SK-N-MC (cell line): ENCODE results near the gene CASQ2.

Source experiments
- EZH2 ChIP-seq: fragments of 200-600 bp; sonication (generic); IDR thresholded peaks from one replicate; pipeline ENCODE4 v1.6.1; 2017; ENCODE audit warnings: antibody characterized with exemption
- POLR2AphosphoS5 ChIP-seq: IDR thresholded peaks from 2 replicates; pipeline ENCODE4 v1.6.1; 2012; ENCODE audit warnings: mild to moderate bottlenecking, low read depth, low read length, borderline replicate concordance

- no peak for TF ChIP-seq POLR2AphosphoS5
- TF ChIP-seq EZH2 = no peak
These were observed 97.2 kb downstream of the CASQ2 start for GRCh38 chr1:115671176-115671934.
